ENCODE results near the gene UST.

Gene UST

GRCh38 chr6:148924226-148925012 is 177.6 kb downstream of the UST start:
- Histone ChIP-seq H3K4me3 (ENCODE audit: low read length) (no peak overlapping the region), H3K36me3 (ENCODE audit: control insufficient read depth, low read length) (no peaks in the 10 kb centered on the region), H3K4me2 (ENCODE audit: low read length) (no peak overlapping the region), H4K20me1 (ENCODE audit: control insufficient read depth, insufficient read depth, low read depth, low read length) (no peaks in the 10 kb centered on the region), H3K79me2 (ENCODE audit: control insufficient read depth, low read length) (no peaks in the 10 kb centered on the region), H3K27me3 (ENCODE audit: control insufficient read depth, low read length) (peaks cover 2% of the 10 kb centered on the region; the same call in 1 of the 2 replicates), H3K27ac (ENCODE audit: low read depth, low read length) (no peak overlapping the region), H3K9me2 (replicated peaks; ENCODE audit: control insufficient read depth, low read length) (no peaks in the 10 kb centered on the region), H3F3A (ENCODE audit: control insufficient read depth, insufficient read depth) (no peaks in the 10 kb centered on the region), H3K4me1 (ENCODE audit: control insufficient read depth, low read length) (no peaks in the 10 kb centered on the region), H3K9me3 (ENCODE audit: control insufficient read depth, insufficient read depth, low read length) (no peaks in the 10 kb centered on the region)
- TF ChIP-seq EZH2phosphoT487 (IDR thresholded peaks at IDR 0.05; ENCODE audit: borderline replicate concordance, low read length) (no peak), CTCF (IDR thresholded peaks at IDR 0.05; ENCODE audit: low read depth, low read length, poor library complexity, severe bottlenecking) (no peak)

GRCh38 chr6:148925701-148926100 is 178.9 kb downstream of the UST start:
- no peaks in the 10 kb centered on the region for H4K20me1 ChIP-seq (ENCODE audit: control insufficient read depth, insufficient read depth, low read depth, low read length)
- H3K4me2 ChIP-seq (ENCODE audit: low read length), result no peak overlapping the region
- H3K27me3 ChIP-seq (ENCODE audit: control insufficient read depth, low read length), result peaks cover 2% of the 10 kb centered on the region; the same call in 1 of the 2 replicates
- H3K27ac ChIP-seq (ENCODE audit: low read depth, low read length), result no peak overlapping the region
- no peaks in the 10 kb centered on the region for H3K9me3 ChIP-seq (ENCODE audit: control insufficient read depth, insufficient read depth, low read length)
- H3K79me2 ChIP-seq (ENCODE audit: control insufficient read depth, low read length), result no peaks in the 10 kb centered on the region
- TF ChIP-seq EZH2phosphoT487 (IDR thresholded peaks at IDR 0.05; ENCODE audit: borderline replicate concordance, low read length) (no peak), CTCF (IDR thresholded peaks at IDR 0.05; ENCODE audit: low read depth, low read length, poor library complexity, severe bottlenecking) (no peak)
- H3K36me3 ChIP-seq (ENCODE audit: control insufficient read depth, low read length), result no peaks in the 10 kb centered on the region
- H3K4me1 ChIP-seq (ENCODE audit: control insufficient read depth, low read length), result no peaks in the 10 kb centered on the region
- no peak overlapping the region for H3K4me3 ChIP-seq (ENCODE audit: low read length)
- no peaks in the 10 kb centered on the region for H3K9me2 ChIP-seq (replicated peaks; ENCODE audit: control insufficient read depth, low read length)
- H3F3A ChIP-seq (ENCODE audit: control insufficient read depth, insufficient read depth), result no peaks in the 10 kb centered on the region

- Histone ChIP-seq H3K79me2 (ENCODE audit: control insufficient read depth, low read length) (no peaks in the 10 kb centered on the region), H3K9me3 (ENCODE audit: control insufficient read depth, insufficient read depth, low read length) (no peaks in the 10 kb centered on the region), H3K36me3 (ENCODE audit: control insufficient read depth, low read length) (no peaks in the 10 kb centered on the region), H4K20me1 (ENCODE audit: control insufficient read depth, insufficient read depth, low read depth, low read length) (no peaks in the 10 kb centered on the region), H3F3A (ENCODE audit: control insufficient read depth, insufficient read depth) (no peaks in the 10 kb centered on the region), H3K4me1 (ENCODE audit: control insufficient read depth, low read length) (no peaks in the 10 kb centered on the region), H3K4me2 (ENCODE audit: low read length) (no peak overlapping the region), H3K27me3 (ENCODE audit: control insufficient read depth, low read length) (peaks cover 2% of the 10 kb centered on the region; the same call in 1 of the 2 replicates), H3K9me2 (replicated peaks; ENCODE audit: control insufficient read depth, low read length) (no peaks in the 10 kb centered on the region), H3K4me3 (ENCODE audit: low read length) (no peak overlapping the region), H3K27ac (ENCODE audit: low read depth, low read length) (no peak overlapping the region)
- TF ChIP-seq CTCF (IDR thresholded peaks at IDR 0.05; ENCODE audit: low read depth, low read length, poor library complexity, severe bottlenecking), result no peak
- TF ChIP-seq EZH2phosphoT487 (IDR thresholded peaks at IDR 0.05; ENCODE audit: borderline replicate concordance, low read length), result no peak
These were observed 179.6 kb downstream of the UST start for GRCh38 chr6:148926478-148926877.
